ENCODE measurements around the gene PCIF1.
"Not testable (repeated sequence)": the region's sequence is repeated elsewhere in the genome, so short reads cannot be mapped to it uniquely, and the experiment has no call there.

Gene PCIF1

DNA sequence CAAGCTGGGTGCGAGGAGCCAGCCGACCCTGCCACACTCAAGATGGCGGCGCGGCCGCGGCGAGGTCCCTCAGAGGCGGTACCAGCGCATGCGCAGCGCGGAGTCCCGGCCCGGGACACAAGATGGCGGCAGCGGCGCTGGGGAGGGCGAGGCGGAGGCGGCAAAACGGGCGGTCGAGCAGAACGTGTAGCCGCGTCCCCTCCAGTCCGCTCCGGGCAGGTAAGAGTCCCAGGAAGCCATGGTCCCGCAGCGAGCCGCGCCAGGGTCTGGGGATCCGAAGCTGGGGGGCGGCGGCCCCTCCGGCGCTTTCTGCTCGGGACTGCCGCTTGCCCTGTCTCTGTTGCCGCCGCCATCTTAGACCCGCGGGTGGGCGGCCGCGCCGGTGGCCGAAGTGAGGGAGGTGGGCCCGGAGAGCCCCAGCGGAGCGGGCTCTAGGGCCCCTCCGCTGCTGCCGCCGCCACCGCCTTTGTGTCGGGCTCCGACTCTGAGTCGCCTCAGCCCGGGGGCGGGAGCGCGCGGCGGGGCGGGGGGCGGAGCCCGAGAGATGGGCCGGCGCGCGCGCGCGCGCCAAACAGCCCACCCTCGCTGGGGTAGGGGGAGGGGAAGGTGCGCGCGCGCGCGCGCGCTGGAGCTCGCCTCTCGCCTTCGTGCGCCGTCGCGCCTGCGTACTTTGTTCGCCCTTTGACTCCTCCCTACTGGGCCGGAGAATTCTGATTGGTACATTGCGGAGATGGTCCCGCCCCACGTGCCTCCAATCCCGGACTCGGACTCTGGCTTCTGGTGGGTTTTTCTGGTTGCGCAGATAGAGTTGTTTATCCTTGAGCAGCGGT, at the start of gene PCIF1:
PCIF1 (plus strand) TSS at position 98 of the 830 bp plus-strand sequence. CDS start 4,317 bp downstream, outside the sequence.
- peak; percentile 94 to 95 for DNase-seq

DNA sequence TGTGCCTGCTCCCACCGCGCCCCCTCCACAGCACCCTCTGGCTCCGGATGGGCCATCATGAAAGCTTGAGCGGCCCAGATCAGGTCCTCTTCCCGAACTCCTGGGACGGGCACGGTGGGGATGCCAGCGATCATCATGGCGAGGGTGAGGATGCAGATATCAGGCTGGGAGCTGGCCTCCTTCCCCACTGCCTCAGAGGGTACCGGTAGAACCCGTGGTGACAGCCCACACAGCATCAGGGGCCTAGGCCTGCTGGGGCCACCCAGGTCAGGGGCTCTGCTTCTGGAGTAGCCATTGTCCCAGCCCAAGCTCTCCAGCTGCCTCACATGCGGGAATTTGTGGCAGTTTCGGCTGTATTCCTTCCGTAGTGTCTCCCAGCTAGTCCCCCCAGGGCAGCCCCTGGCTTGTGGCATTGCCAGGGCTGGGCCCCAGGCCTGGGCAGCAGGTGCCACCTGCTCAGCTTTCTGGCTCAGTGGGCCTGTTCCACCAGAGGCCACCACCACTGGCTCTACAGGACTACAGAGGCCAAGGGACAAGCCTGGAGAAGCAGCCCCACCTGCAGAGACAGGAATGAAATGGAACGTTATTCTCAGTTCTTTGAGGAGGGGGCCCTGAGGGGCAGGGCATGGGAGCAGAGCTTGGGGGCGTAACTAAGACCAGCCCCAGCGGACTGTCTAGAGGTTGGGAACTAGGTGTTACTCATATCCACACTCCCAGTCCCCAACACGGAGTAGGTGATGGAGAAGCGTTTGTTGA, 47.7 kb upstream of the PCIF1 start:
- DNase-seq, result no peak

- no peak for DNase-seq
Observed at GRCh38 chr20:45887346-45887715, 47.2 kb upstream of the PCIF1 start, which contains the start of gene SPATA25. TSS of gene SPATA25 (minus strand) at chr20:45887622. CDS start at chr20:45887590, 32 bp downstream.

DNA sequence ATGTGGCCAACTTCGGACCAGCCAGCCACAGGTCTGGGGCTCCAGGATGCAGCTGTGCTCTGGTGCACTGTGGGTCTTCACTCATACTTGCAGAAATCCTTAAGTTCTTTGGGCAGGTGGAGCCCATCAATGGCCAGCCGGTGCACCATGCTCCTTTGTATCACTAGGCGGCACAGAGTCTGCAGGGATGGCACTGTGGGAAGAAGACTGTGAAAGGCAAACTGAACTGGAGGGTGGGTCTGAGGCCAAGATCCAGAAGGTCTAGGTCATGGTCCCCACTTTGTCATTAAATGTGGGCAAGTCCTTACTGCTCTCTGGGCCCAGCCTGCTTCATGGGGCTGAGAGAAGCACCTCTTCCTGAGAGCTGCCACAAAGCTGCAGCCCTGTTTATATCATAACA, 45.8 kb upstream of the PCIF1 start:
- DNase-seq, result no peak

GRCh38 chr20:45890077-45890984, 44.2 kb upstream of the PCIF1 start:
- peak; percentile 81 for DNase-seq

DNA sequence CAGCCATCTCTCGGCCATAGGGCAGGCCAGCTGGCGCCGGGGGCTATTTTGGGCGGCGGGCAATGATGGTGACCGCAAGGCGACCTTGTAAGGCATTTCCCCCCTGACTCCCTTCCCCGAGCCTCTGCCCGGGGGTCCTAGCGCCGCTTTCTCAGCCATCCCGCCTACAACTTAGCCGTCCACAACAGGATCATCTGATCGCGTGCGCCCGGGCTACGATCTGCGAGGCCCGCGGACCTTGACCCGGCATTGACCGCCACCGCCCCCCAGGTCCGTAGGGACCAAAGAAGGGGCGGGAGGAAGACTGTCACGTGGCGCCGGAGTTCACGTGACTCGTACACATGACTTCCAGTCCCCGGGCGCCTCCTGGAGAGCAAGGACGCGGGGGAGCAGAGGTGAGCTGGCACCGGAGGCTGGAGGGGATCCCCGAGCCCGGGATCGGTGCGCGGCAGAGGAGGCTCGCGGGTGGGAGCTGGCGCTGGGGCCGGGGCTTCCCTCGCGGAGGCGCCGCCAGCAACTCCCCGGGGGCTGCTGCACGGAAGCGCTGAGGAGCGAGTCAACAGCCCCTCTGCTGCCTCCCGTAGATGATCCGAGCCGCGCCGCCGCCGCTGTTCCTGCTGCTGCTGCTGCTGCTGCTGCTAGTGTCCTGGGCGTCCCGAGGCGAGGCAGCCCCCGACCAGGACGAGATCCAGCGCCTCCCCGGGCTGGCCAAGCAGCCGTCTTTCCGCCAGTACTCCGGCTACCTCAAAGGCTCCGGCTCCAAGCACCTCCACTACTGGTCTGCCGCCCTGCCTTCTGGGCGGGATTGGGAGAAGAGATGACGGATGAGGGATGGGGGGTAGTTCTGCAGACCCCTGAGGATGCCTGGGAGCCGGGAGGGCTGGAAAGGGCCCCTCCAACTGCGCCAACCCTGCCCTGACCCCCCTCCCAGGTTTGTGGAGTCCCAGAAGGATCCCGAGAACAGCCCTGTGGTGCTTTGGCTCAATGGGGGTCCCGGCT, 43.2 kb upstream of the PCIF1 start, which contains the start of the genes CTSA and NEURL2:
CTSA (plus strand) TSS at position 351 of the 999 bp plus-strand sequence; CDS start at position 585, 234 bp downstream.
NEURL2 (minus strand) TSS at position 224 of the 999 bp plus-strand sequence; CDS start at position 7, 217 bp downstream.
- peak; percentile 79 to 88 for DNase-seq

- DNase-seq, result no peak
Observed at GRCh38 chr20:45892049-45892825, 42.2 kb upstream of the PCIF1 start.

GRCh38 chr20:45892828-45893500, 41.5 kb upstream of the PCIF1 start:
- DNase-seq, result no peak

- DNase-seq, result no peak
Observed at GRCh38 chr20:45893831-45894230, 40.7 kb upstream of the PCIF1 start.

DNA sequence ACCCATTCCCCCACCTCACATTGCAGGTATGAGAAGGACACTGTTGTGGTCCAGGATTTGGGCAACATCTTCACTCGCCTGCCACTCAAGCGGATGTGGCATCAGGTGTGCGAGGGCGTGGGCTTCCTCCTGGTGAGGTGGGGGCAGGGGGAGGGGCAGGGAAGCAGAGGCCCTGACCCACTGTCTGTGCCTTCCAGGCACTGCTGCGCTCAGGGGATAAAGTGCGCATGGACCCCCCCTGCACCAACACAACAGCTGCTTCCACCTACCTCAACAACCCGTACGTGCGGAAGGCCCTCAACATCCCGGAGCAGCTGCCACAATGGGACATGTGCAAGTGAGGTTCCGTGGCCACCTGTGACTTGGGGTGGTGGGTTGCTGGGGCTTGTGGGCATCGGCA, 39.7 kb upstream of the PCIF1 start:
- no peak for DNase-seq

DNA sequence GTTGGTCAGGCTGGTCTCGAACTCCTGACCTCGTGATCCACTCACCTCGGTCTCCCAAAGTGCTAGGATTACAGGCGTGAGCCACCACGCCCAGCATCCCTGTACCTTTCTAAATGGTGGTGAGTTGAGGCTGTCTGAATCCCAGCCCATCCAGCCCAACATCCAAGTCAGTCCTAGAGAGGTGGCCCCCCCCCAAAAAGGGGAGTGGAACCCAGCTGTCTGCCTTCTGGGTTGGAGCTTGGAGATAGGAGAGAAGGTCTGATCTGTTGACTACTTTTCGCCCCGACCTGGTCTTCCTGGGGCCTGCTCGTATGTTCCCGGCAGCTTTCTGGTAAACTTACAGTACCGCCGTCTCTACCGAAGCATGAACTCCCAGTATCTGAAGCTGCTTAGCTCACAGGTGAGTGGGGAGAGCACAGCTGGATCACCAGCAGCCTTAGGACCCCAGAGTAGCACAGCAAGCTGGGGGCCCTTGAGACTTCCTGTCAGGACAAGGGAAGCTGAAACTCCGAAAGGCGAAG, 37.8 kb upstream of the PCIF1 start:
- no peak for DNase-seq

GRCh38 chr20:45897289-45897688, 37.2 kb upstream of the PCIF1 start:
- DNase-seq, result no peak

- DNase-seq, result no peak
Observed at GRCh38 chr20:45897692-45898091, 36.8 kb upstream of the PCIF1 start.

GRCh38 chr20:45898285-45898684, 36.2 kb upstream of the PCIF1 start:
- DNase-seq, result no peak

DNA sequence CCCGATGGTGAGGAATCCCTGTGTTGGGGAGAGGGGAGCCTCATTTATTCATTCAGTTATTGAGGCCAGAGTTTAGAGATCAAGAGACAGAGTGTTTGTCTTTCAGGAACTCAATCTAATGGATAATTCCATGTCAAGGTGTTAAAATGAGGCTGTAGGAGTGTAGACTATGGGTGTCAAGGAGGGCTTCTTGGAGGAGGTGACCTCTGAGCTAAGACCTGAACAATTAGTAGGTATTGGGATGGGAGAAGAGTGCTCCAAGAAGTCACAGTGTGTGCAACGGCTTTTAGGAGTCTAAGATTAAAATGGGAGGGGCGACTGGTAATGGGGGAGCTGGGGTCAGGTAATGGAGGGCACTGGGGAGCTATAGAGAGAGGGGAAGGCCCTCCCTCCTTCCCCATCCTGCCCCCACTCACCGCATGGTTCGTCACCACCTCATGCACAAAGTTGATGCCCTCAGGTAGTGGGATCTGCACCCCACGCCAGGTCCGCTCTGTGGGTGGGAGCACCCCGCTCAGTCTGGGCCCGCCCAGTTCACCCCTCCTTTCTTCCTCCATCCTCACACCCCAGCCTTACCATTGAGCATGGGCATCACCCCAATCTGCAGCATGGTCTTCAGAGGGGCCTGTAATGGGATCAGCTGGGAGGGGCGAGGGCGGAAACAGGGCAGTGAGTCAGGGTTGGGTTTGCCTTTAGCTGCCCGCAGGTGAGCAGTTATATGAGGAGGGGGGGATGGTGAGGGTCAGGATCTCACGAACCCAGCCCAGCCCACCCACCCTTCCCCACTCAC, 35.2 kb upstream of the PCIF1 start:
- no peak for DNase-seq

- not testable (repeated sequence) for DNase-seq
Observed at GRCh38 chr20:45901332-45901731, 33.2 kb upstream of the PCIF1 start.

DNA sequence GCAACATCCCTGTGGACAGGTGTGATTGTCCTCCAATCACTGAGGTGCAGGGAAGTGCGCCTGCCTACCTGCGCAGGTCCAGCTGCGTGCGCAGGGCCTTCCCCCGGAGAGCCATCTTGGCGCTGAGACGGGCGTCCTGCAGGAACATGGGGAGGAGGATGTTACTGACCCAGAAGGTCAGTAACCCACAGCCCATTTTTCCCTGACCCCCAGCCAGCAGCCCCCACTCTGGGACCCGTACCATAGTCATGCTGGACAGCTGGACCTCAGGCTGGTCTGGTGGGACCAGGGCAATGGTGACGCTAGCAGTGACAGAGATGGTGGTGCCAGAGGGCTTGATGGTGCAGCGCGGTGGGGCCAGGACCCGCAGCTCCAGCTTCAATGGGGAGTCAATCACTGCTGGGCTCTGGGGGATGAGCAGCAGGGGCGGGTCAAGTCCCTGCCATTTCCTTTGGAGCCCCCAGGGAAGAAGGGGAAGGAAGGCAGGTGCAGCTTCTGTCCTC, 32.2 kb upstream of the PCIF1 start:
- DNase-seq, result no peak

All from SHP77 (cell line).